GM10266 (cell line): Measurements from ENCODE around the gene GPRC5B.

Experiments used
- DNase-seq: peaks from one replicate; pipeline ENCODE4 v3.0.0; 2012; ENCODE audit errors: extremely low spot score
- TF ChIP-seq, protein P1 (sequence below): IDR thresholded peaks from 2 replicates; pipeline ENCODE4 v1.5.1; 2012; ENCODE audit warnings: mild to moderate bottlenecking, low read depth; ENCODE audit not compliant: control insufficient read depth, insufficient read depth; ENCODE audit errors: missing control alignments

Gene GPRC5B

DNA sequence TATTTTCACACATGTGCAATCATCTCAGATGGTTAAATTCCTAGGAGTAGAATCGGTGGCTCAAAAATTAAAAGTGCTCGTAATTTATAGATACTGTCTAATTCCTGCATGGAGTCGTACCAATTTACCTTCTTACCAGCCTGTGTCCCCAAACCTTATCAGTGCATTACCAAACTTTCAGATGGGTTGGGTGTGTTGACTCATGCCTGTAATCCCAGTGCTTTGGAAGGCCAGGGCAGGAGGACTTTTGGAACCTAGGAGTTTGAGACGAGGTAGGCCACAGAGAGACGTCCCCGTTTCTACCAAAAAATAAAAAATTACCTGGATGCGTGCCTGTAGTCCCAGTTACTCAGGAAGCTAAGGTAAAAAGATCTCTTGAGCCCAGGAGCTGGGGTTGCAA is 34.5 kb upstream of the GPRC5B start:
- TF ChIP-seq, protein P1, sequence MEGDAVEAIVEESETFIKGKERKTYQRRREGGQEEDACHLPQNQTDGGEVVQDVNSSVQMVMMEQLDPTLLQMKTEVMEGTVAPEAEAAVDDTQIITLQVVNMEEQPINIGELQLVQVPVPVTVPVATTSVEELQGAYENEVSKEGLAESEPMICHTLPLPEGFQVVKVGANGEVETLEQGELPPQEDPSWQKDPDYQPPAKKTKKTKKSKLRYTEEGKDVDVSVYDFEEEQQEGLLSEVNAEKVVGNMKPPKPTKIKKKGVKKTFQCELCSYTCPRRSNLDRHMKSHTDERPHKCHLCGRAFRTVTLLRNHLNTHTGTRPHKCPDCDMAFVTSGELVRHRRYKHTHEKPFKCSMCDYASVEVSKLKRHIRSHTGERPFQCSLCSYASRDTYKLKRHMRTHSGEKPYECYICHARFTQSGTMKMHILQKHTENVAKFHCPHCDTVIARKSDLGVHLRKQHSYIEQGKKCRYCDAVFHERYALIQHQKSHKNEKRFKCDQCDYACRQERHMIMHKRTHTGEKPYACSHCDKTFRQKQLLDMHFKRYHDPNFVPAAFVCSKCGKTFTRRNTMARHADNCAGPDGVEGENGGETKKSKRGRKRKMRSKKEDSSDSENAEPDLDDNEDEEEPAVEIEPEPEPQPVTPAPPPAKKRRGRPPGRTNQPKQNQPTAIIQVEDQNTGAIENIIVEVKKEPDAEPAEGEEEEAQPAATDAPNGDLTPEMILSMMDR = no peak
- DNase-seq = no peak

DNA sequence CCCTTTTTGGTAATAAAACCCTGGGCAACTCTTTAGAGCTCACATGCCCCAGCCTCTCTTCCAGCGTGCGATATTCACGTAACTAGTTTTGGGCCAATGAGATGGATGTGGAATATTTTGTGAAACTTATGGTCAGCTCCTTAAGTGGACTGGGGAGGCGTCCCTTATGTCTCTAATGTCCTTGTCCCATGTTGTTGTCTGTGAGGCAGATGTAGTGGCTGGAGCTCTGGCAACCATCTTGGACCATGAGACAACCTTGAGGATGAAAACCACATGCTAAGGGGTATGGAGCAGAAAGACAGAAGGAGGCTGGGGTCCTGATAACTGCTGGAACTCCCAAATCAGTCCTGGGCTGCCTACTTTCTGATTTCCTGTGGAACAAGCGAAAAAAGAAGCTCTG is 31.4 kb upstream of the GPRC5B start:
- TF ChIP-seq, protein P1 = no peak
- no peak for DNase-seq

DNA sequence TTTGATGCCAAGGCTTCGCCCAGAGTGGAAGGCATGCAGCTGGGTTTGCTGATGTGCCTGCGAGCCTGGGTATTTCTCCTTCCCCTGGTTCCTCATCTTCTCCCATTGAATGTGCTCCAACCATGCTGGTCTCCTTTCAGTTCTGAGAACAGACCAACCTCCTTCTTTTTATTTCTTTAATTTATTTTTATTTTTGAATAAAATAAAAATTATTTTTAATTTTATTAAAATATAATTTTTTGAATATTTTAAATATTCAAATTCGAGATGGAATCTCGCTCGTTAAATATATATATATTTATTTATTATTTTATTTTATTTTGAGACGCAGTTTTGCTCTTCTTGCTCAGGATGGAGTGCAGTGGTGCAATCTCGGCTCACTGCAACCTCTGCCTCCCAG is 30.2 kb upstream of the GPRC5B start:
- DNase-seq = no peak
- TF ChIP-seq, protein P1 = no peak

DNA sequence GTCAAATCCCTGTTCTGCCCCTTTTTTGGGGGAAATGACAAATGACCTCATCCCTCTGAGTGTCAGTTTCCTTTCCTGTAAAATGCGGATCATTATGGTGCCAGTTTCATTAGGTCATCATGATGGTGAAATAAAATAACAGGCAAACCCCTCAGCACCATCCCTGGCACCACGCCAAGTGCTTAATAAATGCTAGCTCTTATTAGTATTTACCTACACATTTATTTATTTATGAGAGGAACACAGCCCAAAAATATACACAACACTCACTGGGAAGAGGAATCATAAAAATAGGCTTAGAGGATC is 28.6 kb upstream of the GPRC5B start:
- TF ChIP-seq, protein P1 = no peak
- DNase-seq = no peak

DNA sequence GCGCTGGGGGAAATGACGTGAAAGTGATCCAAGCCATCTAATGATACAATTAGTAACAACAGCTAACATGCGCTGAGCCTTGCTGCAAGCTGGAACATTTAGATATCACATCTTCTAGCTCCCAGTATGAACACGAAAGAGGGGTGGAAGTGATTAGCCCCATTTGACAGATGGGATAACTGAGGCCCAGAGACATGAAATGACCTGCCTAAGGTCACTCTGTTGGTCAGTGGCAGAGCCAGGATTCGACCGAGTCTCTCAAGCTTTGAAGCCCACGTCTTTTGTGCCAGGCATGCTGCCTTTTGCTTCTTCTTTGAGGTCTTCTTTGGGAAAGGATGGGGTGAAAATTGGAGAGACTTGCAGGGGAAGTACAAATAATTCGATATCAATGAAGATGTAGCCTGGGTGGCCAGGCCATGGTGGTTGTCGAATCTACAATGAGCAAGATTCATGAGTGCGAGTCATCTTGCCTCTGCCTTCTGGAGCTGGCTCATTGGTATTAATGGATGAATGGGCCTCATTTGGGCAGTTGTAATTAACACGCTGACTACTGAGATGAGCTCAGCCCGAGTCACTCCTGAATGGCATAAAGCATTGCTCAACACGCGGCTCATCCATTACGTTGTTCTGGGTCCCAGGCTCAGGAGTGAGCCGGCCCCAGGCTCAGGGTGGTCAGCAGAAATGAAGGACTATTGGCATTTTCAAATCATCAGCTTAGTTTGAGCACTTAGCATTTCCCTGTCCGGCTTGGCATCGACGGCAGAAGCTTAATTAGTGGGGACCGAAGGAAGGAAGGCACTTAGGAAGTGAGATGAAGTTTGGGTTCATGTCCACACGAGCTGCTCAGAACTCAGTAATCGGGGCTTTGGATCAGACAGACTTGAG is 28.0 kb upstream of the GPRC5B start:
- DNase-seq = no peak
- TF ChIP-seq, protein P1 = no peak

DNA sequence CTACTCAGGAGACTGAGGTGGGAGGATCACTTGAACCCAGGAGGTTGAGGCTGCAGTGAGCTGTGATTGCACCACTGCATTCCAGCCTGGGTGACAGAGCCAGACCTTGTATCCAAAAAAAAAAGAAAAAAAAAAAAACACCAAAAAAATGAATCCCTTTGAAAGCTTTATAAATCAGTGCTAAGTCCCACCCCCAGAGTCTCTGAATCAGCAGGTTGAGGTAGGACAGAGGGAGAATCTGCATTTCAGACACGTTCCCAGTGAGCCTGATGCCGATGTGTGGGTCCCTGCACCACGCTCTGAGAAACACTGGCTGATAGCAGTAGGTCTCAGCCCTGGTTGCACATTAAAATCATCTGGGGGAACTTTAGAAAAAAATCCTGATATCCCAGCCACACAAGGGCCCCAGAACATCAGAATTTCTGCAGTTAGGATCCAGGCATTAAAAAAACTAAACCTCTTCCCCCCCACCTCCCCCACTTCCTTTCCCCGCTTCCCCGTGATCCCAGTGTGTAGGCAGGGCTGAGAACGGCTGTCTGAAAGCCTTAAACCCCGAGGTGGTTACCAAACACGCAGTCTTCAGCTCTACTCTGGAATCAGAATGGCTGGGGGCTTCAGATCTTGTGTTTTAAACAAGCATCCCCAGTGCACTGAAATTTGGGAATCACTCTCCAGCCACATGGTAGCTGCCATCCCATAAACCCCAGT is 27.3 kb upstream of the GPRC5B start:
- TF ChIP-seq, protein P1 = no peak
- no peak for DNase-seq

DNA sequence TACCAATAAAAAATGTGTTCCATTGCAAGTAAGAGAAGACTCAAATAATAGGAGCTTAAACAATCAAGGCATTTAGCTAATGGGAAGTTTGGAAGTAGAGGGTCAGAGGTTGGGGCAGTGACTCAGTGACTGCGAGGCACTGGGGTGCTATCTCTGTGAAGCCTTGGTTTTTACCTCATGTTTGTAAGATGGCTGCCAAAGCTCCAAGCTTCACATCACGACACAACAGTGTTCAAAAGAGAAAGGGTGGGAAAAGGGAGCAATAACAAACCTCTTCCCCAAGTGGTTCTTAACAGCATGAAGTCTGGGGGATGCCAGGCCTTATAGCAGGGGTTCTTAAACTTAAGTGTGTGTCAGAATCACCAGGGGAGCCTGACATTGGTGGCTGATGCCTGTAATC is 26.6 kb upstream of the GPRC5B start:
- TF ChIP-seq, protein P1 = no peak
- DNase-seq = no peak
